Ureter (tissue), 1 donor: ENCODE results near the gene COPG1. TPM values are rescaled to one million over a fixed set of nuclear protein-coding genes. Genes with fewer than 3 reads are reported as not detected.

Experiments
- DNase-seq: peaks from one replicate; pipeline ENCODE4 v3.0.0-alpha.2; 2020; ENCODE audit warnings: low spot score
- total RNA-seq: library from RNA; stranded (reverse); gene quantifications from one replicate; pipeline ENCODE4 v1.2.4, GENCODE V29; 2023
- donor health status: DM: yes; HTN: yes; CAD: no.

The COPG1 gene
- total RNA-seq, 1 donor from 2014 or later: 133 TPM

GRCh38 chr3:129313665-129314385 is 64.4 kb downstream of the COPG1 start:
- DNase-seq: no peak

GRCh38 chr3:129314386-129315222 is 65.2 kb downstream of the COPG1 start:
- DNase-seq: peak; percentile 89

GRCh38 chr3:129315223-129315997 is 66.0 kb downstream of the COPG1 start:
- no peak for DNase-seq

- DNase-seq: no peak
These were observed 66.5 kb downstream of the COPG1 start for GRCh38 chr3:129315998-129316247.

- DNase-seq: peak; percentile 93
These were observed 67.0 kb downstream of the COPG1 start for GRCh38 chr3:129316248-129317013.

GRCh38 chr3:129317014-129317771 is 67.8 kb downstream of the COPG1 start:
- DNase-seq: no peak

GRCh38 chr3:129317848-129318247 is 68.4 kb downstream of the COPG1 start:
- DNase-seq: no peak

GRCh38 chr3:129318921-129319320 is 69.5 kb downstream of the COPG1 start:
- no peak for DNase-seq

GRCh38 chr3:129320261-129320660 is 70.9 kb downstream of the COPG1 start:
- no peak for DNase-seq

- DNase-seq: no peak
These were observed 71.5 kb downstream of the COPG1 start for GRCh38 chr3:129320825-129321487.

GRCh38 chr3:129321887-129322286 is 72.5 kb downstream of the COPG1 start:
- DNase-seq: no peak

GRCh38 chr3:129323651-129324294 is 74.4 kb downstream of the COPG1 start:
- DNase-seq: no peak

- no peak for DNase-seq
These were observed 75.4 kb downstream of the COPG1 start for GRCh38 chr3:129324855-129325254.

- no peak for DNase-seq
These were observed 76.0 kb downstream of the COPG1 start for GRCh38 chr3:129325383-129325782.

GRCh38 chr3:129326138-129326537 is 76.7 kb downstream of the COPG1 start:
- no peak for DNase-seq

GRCh38 chr3:129326595-129326994 is 77.2 kb downstream of the COPG1 start:
- no peak for DNase-seq
